AG04449 (cell line): Measurements from ENCODE around the gene HS6ST3.

ENCODE experiments used
- CTCF ChIA-PET: fragments of 350-600 bp; formaldehyde crosslinking; extraction: SDS; loops from one replicate; lab custom pipeline; 2021; ENCODE audit warnings: antibody characterized with exemption; lab: Yijun Ruan, JAX
- POLR2A ChIA-PET: fragments of 400-600, 350-600 bp; formaldehyde crosslinking; extraction: SDS; loops from one replicate; lab custom pipeline; 2020; ENCODE audit warnings: antibody characterized with exemption, inconsistent platforms; lab: Yijun Ruan, JAX
- DNase-seq: peaks from one replicate; pipeline ENCODE4 v3.0.0-alpha.2; 2010; ENCODE audit warnings: low read depth, low spot score
- H3K4me3 ChIP-seq: 2 replicates; pipeline ENCODE4 v1.5.1; 2011; ENCODE audit warnings: low read depth, mild to moderate bottlenecking, control low read depth, low read length
- CTCF ChIP-seq: IDR thresholded peaks from one replicate; pipeline ENCODE4 v1.5.1; 2011; ENCODE audit warnings: mild to moderate bottlenecking, moderate library complexity, low read length, control low read depth, inconsistent platforms; ENCODE audit not compliant: insufficient read depth; ENCODE audit errors: missing control alignments

The HS6ST3 gene

GRCh38 chr13:96696389-96696900, 606.5 kb downstream of the HS6ST3 start:
- ChIA-PET POLR2A (no interaction called here), CTCF (no interaction called here)
- DNase-seq, result no peak
- no peak overlapping the region for H3K4me3 ChIP-seq
- no peak for TF ChIP-seq CTCF

GRCh38 chr13:96700657-96701056, 610.8 kb downstream of the HS6ST3 start:
- H3K4me3 ChIP-seq, result no peak overlapping the region
- CTCF ChIA-PET, result no interaction called here
- DNase-seq, result no peak
- POLR2A ChIA-PET, result no interaction called here
- TF ChIP-seq CTCF, result no peak

- ChIA-PET CTCF (no interaction called here), POLR2A (no interaction called here)
- DNase-seq, result no peak
- H3K4me3 ChIP-seq, result no peak overlapping the region
- TF ChIP-seq CTCF, result no peak
These were observed 617.2 kb downstream of the HS6ST3 start for GRCh38 chr13:96707146-96707545.

- ChIA-PET POLR2A (no interaction called here), CTCF (no interaction called here)
- no peak for TF ChIP-seq CTCF
- H3K4me3 ChIP-seq, result no peak overlapping the region
- no peak for DNase-seq
These were observed 620.4 kb downstream of the HS6ST3 start for GRCh38 chr13:96710166-96710862.

- no peak for DNase-seq
- ChIA-PET POLR2A (no interaction called here), CTCF (no interaction called here)
- no peak overlapping the region for H3K4me3 ChIP-seq
- TF ChIP-seq CTCF, result no peak
These were observed 630.5 kb downstream of the HS6ST3 start for GRCh38 chr13:96720446-96720845.

- POLR2A ChIA-PET, result no interaction called here
- H3K4me3 ChIP-seq, result no peak overlapping the region
- TF ChIP-seq CTCF, result no peak
- CTCF ChIA-PET, result no interaction called here
- DNase-seq, result no peak
These were observed 636.7 kb downstream of the HS6ST3 start for GRCh38 chr13:96726651-96727050.
